HuH-7.5 (cell line): ENCODE data around the gene PCDHA6.
A peak's percentile ranks its signal among the peaks of the same experiment; 100 is the strongest.
"Not testable (repeated sequence)": the region's sequence is repeated elsewhere in the genome, so short reads cannot be mapped to it uniquely, and the experiment has no call there.

ENCODE experiments used
- DNase-seq: peaks from one replicate; pipeline ENCODE4 v3.0.0; 2011; ENCODE audit warnings: low spot score

Gene PCDHA6

DNA sequence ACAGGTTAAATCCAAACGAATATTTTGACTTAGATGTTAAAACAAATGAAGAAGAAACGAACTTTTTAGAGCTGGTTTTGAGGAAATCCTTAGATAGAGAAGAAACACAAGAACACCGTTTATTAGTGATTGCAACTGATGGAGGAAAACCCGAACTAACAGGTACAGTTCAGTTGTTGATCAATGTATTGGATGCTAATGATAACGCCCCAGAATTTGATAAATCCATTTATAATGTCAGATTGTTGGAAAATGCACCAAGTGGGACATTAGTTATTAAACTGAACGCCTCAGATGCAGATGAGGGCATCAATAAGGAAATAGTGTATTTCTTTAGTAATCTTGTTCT is 5.5 kb upstream of the PCDHA6 start:
- no peak for DNase-seq

DNA sequence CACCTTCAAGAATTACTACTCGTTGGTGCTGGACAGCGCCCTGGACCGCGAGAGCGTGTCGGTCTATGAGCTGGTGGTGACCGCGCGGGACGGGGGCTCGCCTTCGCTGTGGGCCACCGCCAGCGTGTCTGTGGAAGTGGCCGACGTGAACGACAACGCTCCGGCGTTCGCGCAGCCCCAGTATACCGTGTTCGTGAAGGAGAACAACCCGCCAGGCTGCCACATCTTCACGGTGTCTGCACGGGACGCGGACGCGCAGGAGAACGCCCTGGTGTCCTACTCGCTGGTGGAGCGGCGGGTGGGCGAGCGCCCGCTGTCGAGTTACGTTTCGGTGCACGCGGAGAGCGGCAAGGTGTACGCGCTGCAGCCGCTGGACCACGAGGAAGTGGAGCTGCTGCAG is 4.8 kb upstream of the PCDHA6 start:
- DNase-seq: not testable (repeated sequence)

DNA sequence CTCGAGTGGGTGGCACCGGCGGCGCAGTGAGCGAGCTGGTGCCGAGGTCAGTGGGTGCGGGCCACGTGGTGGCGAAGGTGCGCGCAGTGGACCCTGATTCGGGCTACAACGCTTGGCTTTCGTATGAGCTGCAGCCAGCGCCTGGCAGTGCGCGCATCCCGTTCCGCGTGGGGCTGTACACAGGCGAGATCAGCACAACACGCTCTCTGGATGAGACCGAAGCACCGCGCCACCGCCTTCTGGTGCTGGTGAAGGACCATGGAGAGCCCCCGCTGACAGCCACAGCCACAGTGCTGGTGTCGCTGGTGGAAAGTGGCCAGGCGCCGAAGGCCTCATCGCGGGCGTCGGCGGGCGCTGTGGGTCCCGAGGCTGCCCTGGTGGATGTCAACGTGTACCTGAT is 4.3 kb upstream of the PCDHA6 start:
- DNase-seq: no peak

DNA sequence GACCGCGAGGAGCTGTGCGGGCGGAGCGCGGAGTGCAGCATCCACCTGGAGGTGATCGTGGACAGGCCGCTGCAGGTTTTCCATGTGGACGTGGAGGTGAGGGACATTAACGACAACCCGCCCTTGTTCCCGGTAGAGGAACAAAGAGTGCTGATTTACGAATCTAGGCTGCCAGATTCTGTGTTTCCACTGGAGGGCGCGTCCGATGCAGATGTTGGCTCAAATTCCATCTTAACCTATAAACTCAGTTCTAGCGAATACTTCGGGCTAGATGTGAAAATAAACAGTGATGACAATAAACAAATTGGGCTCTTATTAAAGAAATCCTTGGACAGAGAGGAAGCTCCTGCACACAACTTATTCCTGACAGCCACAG is 590 bp downstream of the PCDHA6 start:
- no peak for DNase-seq

DNA sequence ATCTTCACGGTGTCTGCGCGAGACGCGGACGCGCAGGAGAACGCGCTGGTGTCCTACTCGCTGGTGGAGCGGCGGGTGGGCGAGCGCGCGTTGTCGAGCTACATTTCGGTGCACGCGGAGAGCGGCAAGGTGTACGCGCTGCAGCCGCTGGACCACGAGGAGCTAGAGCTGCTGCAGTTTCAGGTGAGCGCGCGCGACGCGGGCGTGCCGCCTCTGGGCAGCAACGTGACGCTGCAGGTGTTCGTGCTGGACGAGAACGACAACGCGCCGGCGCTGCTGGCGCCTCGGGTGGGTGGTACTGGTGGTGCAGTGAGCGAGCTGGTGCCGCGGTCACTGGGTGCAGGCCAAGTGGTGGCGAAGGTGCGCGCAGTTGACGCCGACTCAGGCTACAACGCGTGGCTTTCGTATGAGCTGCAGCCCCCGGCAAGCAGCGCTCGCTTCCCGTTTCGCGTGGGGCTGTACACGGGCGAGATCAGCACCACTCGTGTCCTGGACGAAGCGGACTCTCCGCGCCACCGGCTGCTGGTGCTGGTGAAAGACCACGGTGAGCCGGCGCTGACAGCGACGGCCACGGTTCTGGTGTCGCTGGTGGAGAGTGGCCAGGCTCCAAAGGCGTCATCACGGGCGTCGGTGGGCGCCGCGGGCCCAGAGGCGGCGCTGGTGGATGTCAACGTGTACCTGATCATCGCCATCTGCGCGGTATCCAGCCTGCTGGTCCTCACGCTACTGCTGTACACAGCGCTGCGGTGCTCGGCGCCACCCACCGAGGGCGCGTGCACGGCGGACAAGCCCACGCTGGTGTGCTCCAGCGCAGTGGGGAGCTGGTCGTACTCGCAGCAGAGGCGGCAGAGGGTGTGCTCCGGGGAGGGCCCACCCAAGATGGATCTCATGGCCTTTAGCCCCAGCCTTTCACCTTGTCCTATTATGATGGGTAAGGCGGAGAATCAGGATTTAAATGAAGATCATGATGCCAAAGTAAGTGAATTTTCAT is 2.0 kb downstream of the PCDHA6 start:
- DNase-seq: not testable (repeated sequence)

DNA sequence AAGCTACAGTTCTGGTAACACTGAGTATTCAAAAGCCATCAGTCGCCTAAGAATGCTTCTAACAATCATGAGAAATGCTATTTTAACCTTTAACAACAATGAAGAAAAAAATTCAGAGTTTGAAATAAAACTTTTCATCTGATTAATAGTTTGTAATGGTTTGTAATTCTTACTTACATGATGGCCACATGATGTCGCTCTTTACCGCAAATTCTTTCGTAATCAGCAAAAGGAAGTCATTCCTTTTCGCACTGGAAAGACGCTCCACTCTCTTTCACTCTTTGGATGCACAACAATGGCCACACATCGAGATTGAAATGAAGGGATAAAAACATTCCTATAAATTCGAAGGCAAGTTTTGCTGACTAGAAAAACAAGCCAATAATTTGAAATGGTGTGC is 6.2 kb downstream of the PCDHA6 start, which contains the start of gene PCDHA7:
Gene PCDHA7, plus strand, starts transcription at position 277 of the 400 bp plus-strand sequence. Its CDS starts 115 bp downstream, at position 392.
- no peak for DNase-seq

DNA sequence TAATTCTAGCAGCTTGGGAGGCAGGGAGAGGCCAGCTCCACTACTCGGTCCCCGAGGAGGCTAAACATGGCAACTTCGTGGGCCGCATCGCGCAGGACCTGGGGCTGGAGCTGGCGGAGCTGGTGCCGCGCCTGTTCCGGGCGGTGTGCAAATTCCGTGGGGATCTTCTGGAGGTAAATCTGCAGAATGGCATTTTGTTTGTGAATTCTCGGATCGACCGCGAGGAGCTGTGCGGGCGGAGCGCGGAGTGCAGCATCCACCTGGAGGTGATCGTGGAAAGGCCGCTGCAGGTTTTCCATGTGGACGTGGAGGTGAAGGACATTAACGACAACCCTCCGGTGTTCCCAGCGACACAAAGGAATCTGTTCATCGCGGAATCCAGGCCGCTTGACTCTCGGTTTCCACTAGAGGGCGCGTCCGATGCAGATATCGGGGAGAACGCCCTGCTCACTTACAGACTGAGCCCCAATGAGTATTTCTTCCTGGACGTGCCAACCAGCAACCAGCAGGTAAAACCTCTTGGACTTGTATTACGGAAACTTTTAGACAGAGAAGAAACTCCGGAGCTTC is 6.8 kb downstream of the PCDHA6 start:
- DNase-seq: not testable (repeated sequence)

DNA sequence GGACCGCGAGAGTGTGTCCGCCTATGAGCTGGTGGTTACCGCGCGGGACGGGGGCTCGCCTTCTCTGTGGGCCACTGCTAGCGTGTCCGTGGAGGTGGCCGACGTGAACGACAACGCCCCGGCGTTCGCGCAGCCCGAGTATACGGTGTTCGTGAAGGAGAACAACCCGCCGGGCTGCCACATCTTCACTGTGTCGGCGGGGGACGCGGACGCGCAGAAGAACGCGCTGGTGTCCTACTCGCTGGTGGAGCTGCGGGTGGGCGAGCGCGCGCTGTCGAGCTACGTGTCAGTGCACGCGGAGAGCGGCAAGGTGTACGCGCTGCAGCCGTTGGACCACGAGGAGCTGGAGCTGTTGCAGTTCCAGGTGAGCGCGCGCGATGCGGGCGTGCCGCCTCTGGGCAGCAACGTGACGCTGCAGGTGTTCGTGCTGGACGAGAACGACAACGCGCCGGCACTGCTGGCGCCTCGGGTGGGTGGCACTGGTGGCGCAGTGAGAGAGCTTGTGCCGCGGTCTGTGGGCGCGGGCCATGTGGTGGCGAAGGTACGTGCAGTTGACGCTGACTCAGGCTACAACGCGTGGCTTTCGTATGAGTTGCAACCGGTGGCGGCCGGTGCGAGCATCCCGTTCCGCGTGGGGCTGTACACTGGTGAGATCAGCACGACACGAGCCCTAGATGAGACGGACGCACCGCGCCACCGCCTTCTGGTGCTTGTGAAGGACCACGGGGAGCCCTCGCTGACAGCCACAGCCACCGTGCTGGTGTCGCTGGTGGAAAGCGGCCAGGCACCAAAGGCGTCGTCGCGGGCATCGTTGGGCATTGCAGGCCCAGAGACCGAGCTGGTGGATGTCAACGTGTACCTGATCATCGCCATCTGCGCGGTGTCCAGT is 8.1 kb downstream of the PCDHA6 start:
- DNase-seq: no peak

DNA sequence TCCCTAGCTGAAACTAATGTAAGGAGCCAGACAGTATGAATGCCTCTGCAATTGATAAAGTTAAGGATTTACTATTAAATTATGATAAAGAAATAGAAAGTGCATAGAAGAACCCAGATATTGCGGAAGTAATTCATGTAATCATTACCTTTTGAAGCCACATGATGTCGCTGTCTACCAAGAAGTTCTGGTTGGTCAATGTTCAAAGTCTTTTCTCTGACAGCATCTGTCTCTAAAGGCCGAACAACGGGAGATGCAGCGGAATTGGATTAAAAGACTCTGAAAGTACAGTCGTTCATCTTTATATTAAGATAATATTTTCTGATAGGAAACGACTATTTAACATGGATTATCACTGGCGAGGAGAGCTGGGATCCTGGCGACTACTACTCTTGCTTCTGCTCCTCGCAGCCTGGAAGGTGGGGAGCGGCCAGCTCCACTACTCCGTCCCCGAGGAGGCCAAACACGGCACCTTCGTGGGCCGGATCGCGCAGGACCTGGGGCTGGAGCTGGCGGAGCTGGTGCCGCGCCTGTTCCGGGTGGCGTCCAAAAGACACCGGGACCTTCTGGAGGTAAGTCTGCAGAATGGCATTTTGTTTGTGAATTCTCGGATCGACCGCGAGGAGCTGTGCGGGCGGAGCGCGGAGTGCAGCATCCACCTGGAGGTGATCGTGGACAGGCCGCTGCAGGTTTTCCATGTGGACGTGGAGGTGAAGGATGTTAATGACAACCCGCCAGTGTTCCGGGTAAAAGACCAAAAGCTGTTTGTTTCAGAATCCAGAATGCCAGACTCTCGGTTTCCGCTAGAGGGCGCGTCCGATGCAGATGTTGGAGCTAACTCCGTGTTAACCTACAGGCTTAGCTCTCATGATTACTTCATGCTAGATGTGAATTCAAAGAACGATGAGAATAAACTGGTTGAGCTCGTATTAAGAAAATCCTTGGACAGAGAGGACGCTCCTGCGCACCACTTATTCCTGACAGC is 13.5 kb downstream of the PCDHA6 start, which contains the start of gene PCDHA8:
Gene PCDHA8, plus strand, starts transcription at position 210 of the 985 bp plus-strand sequence. Its CDS starts 135 bp downstream, at position 345.
- peak; percentile 81 for DNase-seq

DNA sequence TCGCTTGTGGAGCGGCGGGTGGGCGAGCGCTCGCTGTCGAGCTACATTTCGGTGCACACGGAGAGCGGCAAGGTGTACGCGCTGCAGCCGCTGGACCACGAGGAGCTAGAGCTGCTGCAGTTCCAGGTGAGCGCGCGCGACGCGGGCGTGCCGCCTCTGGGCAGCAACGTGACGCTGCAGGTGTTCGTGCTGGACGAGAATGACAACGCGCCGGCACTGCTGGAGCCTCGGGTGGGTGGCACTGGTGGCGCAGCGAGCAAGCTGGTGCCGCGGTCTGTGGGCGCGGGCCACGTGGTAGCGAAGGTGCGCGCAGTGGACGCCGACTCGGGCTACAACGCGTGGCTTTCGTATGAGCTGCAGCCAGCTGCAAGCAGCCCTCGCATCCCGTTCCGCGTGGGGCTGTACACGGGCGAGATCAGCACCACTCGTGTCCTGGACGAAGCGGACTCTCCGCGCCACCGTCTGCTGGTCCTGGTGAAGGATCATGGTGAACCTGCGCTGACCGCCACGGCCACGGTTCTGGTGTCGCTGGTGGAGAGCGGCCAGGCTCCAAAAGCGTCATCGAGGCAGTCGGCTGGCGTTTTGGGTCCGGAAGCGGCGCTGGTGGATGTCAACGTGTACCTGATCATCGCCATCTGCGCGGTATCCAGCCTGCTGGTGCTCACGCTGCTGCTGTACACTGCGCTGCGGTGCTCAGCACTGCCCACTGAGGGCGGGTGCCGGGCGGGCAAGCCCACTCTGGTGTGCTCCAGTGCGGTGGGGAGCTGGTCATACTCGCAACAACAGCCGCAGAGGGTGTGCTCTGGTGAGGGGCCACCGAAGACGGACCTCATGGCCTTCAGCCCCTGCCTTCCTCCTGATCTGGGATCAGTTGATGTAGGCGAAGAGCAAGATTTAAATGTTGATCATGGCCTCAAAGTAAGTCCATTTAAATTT is 15.3 kb downstream of the PCDHA6 start:
- DNase-seq: no peak

DNA sequence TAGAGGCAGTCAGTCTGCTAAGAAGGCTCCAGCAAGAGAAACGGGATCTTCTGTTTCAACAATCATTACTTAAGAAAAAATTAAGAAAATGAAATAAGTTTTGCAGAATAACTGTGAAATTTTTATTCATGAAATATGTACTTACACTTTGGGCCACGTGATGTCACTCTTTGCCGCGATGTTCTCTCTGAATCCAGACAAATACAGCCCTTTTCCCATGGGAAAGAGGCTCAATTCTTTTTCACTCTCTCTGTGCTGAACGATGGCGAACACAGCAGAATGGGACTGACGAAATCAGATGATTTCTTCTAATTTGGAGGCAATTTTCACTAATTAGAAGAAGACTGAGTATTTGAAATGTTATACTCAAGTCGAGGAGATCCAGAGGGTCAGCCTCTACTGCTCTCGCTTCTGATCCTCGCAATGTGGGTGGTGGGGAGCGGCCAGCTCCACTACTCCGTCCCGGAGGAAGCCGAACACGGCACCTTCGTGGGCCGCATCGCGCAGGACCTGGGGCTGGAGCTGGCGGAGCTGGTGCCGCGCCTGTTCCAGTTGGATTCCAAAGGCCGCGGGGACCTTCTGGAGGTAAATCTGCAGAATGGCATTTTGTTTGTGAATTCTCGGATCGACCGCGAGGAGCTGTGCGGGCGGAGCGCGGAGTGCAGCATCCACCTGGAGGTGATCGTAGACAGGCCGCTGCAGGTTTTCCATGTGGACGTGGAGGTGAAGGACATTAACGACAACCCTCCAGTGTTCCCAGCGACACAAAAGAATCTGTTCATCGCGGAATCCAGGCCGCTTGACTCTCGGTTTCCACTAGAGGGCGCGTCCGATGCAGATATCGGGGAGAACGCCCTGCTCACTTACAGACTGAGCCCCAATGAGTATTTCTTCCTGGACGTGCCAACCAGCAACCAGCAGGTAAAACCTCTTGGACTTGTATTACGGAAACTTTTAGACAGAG is 20.7 kb downstream of the PCDHA6 start, which contains the start of gene PCDHA9:
Gene PCDHA9, plus strand, starts transcription at position 244 of the 964 bp plus-strand sequence. Its CDS starts 114 bp downstream, at position 358.
- not testable (repeated sequence) for DNase-seq

DNA sequence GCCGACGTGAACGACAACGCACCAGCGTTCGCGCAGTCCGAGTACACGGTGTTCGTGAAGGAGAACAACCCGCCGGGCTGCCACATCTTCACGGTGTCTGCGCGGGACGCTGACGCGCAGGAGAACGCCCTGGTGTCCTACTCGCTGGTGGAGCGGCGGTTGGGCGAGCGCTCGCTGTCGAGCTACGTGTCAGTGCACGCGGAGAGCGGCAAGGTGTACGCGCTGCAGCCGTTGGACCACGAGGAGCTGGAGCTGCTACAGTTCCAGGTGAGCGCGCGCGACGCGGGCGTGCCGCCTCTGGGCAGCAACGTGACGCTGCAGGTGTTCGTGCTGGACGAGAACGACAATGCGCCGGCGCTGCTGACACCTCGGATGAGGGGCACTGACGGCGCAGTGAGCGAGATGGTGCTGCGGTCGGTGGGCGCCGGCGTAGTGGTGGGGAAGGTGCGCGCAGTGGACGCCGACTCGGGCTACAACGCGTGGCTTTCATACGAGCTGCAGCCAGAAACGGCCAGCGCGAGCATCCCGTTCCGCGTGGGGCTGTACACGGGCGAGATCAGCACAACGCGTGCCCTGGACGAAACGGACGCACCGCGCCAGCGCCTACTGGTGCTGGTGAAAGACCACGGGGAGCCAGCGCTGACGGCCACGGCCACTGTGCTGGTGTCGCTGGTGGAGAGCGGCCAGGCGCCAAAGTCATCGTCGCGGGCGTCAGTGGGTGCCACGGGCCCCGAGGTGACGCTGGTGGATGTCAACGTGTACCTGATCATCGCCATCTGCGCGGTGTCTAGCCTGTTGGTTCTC is 22.3 kb downstream of the PCDHA6 start:
- not testable (repeated sequence) for DNase-seq

DNA sequence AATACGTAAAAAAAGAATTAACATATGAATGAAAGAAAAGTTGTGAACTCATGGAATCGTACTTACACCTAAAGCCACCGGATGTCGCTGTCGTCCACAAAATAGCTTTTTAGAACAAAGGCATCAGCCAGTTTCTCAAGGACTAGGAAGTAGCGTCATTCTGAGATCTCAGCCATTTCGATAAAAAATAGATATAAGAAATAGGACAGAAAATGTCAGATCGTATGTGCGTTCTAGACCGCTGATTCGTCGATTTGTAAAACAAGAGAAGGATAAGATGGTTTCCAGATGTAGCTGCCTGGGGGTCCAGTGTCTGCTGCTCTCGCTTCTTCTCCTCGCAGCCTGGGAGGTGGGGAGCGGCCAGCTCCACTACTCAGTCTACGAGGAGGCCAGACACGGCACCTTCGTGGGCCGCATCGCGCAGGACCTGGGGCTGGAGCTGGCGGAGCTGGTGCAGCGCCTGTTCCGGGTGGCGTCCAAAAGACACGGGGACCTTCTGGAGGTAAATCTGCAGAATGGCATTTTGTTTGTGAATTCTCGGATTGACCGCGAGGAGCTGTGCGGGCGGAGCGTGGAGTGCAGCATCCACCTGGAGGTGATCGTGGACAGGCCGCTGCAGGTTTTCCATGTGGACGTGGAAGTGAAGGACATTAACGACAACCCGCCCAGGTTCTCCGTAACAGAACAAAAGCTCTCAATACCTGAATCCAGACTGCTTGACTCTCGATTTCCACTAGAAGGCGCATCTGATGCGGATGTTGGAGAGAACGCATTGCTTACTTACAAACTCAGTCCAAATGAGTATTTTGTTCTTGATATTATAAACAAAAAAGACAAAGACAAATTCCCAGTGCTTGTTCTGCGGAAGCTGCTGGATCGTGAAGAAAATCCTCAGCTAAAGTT is 28.3 kb downstream of the PCDHA6 start, which contains the start of gene PCDHA10:
Gene PCDHA10, plus strand, starts transcription at position 126 of the 903 bp plus-strand sequence. Its CDS starts 152 bp downstream, at position 278.
- no peak for DNase-seq

DNA sequence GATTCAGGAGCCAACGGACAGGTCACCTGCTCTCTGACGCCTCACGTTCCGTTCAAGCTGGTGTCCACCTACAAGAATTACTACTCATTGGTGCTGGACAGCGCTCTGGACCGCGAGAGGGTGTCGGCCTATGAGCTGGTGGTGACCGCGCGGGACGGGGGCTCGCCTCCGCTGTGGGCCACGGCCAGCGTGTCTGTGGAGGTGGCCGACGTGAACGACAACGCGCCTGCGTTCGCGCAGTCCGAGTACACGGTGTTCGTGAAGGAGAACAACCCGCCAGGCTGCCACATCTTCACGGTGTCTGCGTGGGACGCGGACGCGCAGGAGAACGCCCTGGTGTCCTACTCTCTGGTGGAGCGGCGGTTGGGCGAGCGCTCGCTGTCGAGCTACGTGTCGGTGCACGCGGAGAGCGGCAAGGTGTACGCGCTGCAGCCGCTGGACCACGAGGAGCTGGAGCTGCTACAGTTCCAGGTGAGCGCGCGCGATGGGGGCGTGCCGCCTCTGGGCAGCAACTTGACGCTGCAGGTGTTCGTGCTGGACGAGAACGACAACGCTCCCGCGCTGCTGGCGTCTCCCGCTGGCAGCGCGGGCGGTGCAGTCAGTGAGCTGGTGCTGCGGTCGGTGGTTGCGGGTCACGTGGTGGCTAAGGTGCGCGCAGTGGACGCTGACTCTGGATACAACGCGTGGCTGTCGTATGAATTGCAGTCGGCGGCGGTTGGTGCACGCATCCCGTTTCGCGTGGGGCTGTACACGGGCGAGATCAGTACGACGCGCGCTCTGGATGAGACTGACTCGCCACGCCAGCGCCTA is 29.6 kb downstream of the PCDHA6 start:
- no peak for DNase-seq

DNA sequence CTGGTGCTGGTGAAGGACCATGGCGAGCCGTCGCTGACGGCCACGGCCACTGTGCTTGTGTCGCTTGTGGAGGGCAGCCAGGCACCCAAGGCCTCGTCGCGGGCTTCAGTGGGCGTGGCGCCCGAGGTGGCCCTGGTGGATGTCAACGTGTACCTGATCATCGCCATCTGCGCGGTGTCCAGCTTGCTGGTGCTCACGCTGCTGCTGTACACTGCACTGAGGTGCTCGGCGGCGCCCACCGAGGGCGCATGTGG is 30.2 kb downstream of the PCDHA6 start:
- DNase-seq: no peak
